Retina (tissue), 1 donor: ENCODE measurements around the gene FMO4.
"Not testable (repeated sequence)": the region's sequence is repeated elsewhere in the genome, so short reads cannot be mapped to it uniquely, and the experiment has no call there.

ENCODE experiments used
- DNase-seq: peaks from one replicate; pipeline ENCODE4 v3.0.0-alpha.2; 2016

The FMO4 gene, protein sequence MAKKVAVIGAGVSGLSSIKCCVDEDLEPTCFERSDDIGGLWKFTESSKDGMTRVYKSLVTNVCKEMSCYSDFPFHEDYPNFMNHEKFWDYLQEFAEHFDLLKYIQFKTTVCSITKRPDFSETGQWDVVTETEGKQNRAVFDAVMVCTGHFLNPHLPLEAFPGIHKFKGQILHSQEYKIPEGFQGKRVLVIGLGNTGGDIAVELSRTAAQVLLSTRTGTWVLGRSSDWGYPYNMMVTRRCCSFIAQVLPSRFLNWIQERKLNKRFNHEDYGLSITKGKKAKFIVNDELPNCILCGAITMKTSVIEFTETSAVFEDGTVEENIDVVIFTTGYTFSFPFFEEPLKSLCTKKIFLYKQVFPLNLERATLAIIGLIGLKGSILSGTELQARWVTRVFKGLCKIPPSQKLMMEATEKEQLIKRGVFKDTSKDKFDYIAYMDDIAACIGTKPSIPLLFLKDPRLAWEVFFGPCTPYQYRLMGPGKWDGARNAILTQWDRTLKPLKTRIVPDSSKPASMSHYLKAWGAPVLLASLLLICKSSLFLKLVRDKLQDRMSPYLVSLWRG

DNA sequence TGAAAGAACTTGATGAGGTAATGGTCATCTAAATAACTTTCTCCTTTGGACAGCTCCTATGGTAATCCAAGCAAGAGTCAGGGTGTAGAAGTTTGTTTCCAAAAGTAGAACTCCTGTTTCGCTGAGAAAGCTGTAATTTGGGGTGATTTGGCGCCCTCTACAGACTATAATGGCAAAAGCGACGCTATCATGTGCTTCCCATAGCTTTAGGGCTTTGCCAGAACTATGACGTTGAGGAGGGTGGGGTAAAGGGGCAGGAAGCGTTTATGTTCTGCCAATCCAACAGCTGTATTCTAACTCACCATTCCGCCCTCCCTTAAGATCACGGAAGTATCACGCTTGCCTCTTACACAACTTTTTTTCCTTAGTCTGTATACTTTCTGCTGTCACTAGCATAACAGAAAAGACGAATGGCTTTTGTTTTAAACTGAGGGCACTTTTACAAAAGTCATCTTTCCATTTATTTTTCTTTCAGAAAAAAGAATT is at the start of gene FMO4:
Gene FMO4 (plus strand): TSS at position 349 of the 486 bp plus-strand sequence. CDS start 5,643 bp downstream, outside the sequence.
- peak; percentile 77 for DNase-seq

DNA sequence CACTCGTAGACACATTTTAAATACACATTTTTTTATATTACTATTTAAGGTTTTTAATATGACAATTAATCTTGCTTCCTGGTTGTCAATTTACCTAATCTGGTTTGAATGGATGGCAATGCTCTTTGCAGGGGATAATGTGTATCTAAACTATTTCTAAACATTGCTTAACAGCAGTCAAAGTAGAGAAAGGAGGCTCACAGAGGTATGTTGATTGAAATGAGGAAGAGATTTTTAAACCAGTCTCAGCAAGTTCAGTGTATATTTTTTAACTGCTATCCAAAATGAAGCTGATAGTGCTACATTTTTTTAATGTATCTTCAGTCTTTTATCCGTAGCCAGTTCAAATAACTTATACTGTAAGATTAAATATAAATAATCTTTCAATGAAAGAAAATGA is 48.3 kb upstream of the FMO4 start:
- no peak for DNase-seq

DNA sequence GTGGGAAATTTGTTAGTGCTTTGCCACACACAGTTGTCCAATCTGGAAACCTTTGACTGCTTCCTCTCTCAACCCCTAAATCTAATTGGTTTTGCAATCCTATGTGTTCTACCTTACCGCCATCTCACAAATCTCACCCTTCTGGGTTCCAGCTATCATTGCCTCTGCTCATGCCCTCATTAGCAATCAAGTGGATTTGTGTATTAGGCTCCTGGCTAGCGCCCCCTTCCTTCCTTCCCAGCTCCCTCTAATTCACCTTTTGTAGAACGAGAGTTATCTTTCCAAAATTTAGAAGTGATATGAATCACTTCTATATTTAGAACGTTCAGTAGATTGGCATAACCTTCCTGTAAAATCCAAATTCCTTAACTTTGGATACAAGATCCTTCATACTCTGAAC is 47.1 kb upstream of the FMO4 start:
- DNase-seq: no peak

DNA sequence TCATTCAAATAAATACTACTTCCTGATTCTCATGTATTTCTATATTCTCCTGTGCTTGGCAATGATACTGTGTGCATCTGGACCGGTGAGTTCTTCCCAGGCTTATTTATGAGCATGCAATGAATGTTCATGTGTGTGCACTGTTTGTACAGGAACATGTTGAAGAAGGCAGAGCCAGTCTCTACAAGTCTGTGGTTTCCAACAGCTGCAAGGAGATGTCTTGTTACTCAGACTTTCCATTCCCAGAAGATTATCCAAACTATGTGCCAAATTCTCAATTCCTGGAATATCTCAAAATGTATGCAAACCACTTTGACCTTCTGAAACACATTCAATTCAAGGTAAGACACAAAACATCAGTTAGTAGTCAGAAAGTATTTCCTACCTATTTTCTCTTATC is 46.6 kb upstream of the FMO4 start:
- DNase-seq: no peak

DNA sequence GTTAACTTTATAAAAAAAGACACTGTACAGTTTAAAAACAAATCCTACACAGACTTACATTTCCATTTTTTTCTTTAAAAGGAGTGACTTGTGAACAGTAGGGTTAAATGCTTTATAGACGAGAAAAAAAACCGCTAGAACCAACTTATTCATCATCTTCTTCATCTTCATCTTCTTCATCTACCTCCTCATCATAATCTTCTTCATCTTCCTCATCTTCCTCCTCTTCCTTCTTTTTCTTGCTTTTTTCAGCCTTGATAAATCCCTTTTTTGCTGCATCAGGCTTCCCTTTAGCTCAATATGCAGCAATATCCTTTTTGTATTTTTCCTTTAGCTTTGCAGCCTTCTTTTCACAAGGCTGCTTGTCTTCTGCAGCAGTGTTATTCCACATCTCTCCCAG is 43.2 kb upstream of the FMO4 start:
- no peak for DNase-seq

DNA sequence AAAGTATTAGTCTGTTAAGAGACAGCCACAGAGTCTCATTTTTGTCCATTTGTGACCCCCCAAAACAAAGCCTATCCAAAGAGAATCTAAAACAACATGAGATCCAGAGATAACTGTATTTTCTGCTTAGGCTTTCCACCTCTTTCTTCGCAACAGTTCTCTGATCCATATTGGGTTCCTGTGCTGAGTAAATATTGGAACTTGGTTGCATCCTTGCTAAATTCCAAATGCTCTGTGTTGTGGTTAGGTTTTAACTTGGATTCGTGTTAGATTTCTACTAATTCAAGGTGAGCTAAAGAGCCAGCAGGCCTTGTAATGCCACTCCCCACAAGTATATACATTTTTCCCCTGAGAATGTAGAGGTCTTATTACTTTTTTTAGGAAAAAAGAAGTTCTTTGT is 36.4 kb upstream of the FMO4 start:
- no peak for DNase-seq

DNA sequence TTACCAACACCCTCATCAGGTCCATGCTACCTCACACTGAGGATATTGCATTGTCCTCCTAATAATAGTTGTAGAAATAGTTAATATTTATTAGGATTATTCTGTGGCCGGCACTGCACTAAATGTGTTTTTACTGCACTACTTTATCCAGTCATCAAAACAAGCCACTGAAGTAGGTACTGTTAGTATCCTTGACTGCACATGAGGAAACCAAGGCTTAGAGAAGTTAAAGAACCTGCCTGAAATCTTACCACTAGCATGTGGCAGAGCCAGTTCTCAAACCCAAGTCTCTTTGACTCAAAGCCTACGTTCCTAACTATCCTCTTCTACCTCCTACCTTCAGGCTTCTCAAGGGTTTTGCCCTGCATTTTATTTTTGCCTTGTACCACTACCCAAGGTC is 34.7 kb upstream of the FMO4 start:
- no peak for DNase-seq

DNA sequence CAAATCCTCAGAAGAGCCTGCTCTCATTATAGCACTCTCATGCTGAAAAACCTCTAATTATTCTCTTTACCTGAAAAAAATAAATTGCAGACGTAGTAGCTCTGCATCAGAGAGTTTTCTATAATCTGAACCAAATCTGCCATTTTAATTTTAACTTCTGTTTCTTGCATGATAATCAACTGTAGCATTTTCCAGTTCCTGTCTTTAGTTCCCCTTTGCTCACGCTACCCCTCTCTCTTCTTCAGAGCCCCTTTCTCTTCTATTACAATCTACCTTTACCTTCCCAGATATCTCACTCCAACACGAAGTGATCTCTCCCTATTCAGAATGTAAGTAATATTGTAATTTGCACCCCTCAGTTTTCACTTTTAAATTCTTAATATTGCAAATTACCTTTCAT is 34.3 kb upstream of the FMO4 start:
- no peak for DNase-seq

DNA sequence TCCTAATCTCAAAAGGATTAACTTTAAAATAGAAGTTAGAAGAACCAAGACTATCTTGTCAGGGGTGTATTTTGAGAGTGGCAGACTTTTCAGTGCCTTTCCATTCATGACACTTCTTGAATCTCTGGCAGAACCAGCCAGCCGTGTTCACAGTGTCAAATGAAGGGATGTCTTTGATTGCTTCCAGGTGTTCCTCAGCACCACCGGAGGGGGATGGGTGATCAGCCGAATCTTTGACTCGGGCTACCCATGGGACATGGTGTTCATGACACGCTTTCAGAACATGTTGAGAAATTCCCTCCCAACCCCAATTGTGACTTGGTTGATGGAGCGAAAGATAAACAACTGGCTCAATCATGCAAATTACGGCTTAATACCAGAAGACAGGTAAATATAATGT is 33.4 kb upstream of the FMO4 start:
- no peak for DNase-seq

DNA sequence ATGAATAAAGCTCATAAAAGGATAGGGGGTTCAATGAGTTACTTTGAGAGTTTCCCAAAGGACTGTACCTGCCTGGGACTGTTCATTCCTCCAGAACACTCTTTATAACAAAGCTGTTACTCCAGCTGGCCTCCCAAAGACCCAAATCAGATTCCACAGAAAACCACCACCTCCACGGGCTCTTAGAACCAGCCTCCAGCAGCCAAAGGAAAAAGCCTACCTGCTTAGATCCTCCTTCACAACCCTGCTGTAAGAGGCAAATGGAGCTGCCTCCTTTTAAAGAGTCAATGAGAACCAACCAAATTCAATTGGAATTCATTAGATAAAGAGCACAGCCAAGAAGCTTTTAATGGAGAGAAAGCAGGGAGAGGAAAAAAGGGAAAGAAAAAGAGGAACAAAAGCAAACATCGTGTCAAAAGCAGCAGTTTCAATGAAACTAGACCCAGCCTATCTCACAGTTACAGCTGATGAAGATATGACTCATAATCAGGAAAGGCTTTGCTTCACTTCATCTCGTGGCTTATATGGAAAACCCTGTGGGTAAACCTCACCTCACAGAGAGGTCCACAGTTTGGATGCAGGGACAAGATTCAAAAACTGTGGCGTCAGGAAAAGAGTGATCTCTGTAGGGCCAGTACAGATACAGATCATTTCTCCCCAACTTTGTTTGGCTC is 27.8 kb upstream of the FMO4 start:
- DNase-seq: no peak

DNA sequence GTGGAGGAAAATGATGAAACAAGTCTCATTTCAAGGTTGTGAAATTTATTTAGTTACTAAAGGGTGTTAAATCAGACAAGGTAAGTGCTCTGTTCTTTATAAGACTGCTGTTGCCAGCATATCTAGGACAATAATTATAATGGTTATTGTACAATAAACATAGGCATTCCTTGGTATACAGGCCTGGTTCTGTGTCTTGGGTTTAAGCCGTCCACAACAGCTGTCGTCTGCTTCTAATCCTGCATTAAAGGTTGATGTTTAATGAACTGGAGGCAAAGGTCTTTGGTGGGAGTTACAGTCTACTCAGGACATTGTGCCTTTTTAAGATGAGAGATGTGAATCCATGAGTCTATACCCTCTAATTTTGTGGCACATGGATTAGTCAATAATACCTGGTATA is 23.4 kb upstream of the FMO4 start:
- DNase-seq: no peak

DNA sequence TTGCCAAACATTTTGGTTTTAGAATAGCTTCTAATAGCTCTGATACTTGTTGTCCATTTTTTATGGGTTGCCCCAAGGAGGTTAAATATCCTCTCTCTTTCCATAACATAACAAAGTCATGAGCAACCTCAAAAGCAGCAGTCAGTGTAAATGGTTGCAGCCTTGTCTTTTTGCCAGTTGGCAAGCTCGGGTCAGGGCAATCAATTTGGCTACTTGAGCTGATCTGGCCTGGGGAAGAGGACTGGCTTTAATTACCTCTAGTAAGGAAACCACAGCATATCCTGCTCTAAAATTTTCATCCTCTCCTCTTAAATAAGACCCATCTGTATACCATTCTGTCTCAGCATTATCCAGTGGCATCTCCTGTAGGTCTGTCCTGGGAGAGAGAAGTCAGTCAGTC is 21.2 kb upstream of the FMO4 start:
- DNase-seq: no peak

DNA sequence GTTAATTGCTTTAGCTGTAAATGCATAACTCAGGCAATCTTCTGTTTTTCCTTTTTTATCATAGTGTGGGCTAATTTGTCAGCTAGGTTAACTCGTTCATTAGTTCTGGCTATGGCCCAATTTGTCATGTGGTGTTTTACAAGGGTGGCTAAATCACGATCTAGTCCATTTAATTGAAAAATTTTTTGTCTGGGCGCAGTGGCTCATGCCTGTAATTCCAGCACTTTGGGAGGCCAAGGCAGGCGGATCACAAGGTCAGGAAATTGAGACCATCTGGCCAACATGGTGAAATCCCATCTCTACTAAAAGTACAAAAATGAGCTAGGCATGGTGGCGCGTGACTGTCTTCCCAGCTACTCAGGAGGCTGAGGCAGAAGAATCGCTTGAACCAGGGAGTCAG is 18.6 kb upstream of the FMO4 start:
- DNase-seq: not testable (repeated sequence)

DNA sequence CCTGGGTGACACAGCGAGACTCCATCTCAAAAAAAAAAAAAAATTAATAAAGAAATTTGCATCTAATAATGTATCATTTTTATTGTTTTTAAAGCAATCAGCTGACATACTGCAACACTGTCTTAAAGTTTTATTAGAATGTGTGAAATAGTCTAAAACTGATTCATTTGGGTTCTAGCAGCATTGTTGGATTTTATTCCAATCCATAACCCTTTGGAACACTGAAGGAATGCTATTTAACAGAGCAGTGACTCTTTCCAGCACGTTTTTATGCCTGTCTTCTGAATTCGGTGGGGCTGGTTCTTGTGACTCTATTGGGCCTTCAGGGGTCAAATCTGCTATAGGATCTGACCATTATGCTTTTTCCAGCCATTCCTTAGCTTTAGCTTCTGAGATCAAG is 18.2 kb upstream of the FMO4 start:
- no peak for DNase-seq

DNA sequence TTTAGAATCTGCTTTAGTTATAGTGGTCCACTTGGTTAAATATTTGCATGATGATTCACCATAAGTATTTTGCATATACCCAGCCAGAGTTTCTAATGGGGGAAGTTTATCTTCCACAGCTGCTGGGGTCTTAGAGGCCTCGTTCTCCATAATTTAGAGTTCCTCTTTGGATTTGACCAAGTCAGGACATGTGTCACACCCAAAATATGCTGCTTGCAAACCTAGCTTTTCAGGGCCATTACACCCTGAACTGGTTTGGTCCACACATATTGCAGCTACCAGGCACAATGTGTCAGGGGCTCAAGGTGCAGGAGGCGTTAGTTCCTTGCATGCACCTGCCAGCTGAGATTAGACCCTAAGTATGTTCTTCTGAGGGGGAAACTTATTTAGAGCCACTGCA is 17.1 kb upstream of the FMO4 start:
- no peak for DNase-seq

DNA sequence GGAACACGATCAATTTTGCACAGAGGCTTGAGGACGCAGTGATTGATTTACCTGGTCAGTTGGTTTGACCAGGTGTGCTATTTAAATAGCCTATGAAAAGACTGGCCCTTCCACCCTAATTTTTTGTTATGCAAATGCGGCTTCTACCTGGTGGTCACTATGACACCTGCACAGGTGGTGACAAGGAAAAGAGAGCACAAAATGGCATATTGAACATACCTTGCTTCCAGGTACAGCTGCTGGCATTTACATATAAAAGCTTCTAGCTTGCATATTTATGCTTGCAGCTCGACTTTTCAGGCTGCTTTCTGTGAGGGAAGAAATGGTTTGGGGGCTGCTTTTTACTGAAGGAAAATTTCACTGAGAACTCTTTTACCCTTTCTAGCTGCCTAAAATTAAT is 15.3 kb upstream of the FMO4 start:
- DNase-seq: no peak

DNA sequence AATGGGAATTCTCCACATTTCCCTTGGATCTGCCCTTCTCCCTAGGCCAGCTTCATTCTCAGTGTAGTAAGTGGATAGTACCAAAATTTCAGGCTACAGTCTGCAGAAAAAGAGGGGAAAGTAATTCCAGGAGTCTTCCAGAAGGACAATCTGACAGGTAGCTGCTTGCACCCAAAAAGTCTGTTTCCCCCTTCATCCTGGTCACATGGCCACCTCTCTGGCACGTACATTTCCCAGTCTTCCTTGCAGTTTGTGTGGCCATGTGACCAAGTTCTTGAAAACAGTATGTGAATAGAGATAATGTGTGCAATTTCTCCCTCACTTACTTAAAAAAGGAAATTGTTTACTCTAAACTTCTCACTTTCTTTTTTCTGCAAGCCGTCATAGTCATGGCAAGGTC is 14.6 kb upstream of the FMO4 start:
- no peak for DNase-seq

DNA sequence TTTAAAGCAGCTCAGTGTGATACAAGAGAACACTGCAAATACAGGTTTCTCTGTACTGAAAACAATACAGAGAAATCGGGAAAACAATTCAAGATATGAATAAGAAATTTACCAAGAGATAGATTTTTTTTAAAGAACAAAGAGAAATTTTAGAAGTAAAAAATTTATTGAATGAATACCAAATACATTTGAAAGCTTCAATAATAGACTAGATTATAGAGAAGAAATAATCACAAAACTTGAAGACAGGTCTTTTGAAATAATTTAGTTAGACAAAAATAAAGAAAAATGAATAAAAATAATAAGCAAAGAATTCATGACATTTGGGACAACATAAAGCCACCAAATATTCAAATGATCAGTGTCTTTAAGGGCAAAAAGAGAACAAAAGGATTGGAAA is 13.6 kb upstream of the FMO4 start:
- DNase-seq: no peak

DNA sequence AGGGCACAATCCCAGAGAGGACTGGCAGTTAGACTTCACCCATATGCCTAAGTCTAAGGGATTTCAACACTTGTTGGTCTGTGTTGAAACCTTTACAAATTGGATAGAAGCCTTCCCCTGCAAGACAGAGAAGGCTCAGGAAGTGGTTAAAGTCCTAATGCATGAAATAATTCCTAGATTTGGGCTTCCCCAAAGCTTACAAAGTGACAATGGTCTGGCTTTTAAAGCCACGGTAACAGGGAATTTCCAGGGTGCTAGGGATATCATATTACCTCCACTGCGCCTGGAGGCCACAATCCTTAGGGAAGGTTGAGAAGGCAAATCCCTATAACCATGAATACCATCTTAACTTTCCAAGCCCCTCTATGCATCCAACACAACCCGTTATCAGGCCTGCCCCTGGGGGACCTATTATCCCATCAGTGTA is 3.3 kb upstream of the FMO4 start:
- no peak for DNase-seq

DNA sequence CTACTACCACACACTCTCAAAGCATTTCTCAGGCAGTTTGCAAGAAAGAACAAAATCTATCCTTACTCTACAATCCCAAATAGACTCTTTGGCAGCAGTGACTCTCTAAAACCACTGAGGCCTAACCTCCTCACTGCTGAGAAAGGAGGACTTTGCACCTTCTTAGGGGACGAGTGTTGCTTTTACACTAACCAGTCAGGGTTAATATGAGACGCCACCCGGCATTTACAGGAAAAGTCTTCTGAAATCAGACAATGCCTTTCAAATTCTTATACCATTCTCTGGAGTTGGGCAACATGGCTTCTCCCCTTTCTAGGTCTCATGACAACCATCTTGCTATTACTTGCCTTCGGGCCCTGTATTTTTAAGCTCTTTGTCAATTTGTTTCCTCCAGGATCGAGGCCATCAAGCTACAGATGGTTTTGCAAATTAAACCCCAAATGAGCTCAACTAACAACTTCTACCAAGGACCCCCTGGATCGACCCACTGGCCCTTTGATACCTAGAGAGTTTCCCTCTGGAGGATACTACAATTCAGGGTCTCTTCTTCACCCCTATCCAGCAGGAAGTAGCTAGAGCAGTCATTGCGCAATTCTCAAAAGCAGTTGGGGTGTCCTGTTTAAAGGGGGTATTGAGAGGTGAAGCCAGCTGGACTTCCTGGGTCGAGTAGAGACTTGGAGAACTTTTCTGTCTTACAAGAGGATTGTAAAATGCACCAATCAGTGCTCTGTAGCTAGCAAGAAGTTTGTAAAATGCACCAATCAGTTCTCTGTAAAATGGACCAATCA is 2.0 kb upstream of the FMO4 start:
- DNase-seq: no peak

DNA sequence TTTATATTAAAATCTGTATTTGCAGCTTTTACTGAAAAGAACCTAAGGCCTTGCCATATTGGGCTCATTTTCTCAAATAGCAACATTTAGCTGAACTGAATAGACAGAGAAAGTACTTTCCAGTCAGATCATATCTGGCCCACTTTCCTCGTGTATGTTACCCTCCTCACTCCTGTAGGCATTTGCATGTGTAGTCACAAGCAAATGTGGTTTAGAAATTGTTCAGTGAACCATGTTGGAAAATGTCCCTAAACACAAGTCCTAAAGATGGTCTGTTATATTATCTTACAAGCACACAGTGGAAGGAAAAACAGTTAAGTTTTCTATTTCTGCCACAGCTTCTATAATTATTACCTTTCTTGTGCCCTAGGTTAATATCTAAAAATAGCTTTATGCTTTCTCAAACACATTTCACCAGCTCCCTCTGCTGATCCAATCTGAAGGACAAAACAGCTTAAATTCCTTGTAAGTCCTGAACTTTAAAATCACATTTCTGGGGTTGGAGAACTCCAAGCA is 606 bp upstream of the FMO4 start:
- no peak for DNase-seq

DNA sequence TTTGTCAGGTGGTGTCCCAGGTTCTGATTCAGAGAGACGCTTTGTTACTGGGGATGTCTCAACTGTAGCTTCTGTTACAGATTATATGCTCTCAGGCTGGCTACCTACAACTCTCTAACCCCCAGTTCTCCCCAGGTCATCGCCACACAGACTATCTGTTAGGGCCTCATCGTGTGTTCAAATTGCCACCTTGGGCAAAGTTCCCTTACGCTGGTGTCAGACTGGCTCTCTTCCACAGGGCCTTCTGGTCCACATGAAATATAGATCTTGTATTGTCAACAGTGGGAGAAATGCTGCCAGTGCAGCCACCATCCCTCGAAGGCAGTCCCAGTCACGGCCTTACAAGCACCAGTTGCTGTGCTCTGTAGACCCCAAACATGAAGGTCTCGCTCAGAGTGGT is 15.3 kb downstream of the FMO4 start:
- no peak for DNase-seq

DNA sequence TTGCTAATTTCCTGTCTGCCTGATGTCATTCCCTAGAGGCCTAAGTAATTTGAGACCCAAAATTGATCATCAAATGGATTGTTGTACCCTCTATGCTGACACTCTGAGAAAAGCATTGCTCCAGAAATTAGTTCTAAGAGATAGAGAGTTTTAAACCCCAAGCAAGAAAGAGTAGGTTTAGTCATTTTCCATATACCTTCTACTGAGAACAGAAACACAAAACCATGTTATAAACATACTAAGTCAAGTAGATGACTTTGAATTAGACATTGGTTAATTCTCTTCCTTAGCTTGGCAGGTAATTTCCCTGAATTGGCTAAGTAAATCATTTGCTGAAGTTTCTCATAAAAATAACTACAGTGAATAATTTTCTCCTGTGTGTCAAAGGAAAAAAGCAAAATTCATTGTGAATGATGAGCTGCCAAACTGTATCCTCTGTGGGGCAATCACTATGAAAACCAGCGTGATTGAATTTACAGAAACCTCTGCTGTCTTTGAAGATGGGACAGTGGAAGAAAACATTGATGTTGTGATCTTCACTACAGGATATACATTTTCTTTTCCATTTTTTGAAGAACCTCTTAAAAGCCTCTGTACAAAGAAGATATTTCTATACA is 20.1 kb downstream of the FMO4 start:
- DNase-seq: no peak
